ENCODE data around the gene MNS1. TPM values are rescaled to one million over a fixed set of nuclear protein-coding genes. Genes with fewer than 3 reads are reported as not detected.
"Not testable (repeated sequence)": the region's sequence is repeated elsewhere in the genome, so short reads cannot be mapped to it uniquely, and the experiment has no call there.

MNS1 gene
- total RNA-seq, 1 donor, result 2.2 TPM

GRCh38 chr15:56492791-56493555 is 28.0 kb upstream of the MNS1 start:
- H3K36me3 ChIP-seq (ENCODE audit: insufficient read depth, low read length), result no peaks in the 10 kb centered on the region
- no peaks in the 10 kb centered on the region for H3K4me1 ChIP-seq (ENCODE audit: insufficient read depth, low read length)

GRCh38 chr15:56492236-56492635 is 27.3 kb upstream of the MNS1 start:
- Histone ChIP-seq H3K36me3 (ENCODE audit: insufficient read depth, low read length) (no peaks in the 10 kb centered on the region), H2AFZ (ENCODE audit: low read length) (no peak overlapping the region), H4K20me1 (ENCODE audit: insufficient read depth, low read length) (no peaks in the 10 kb centered on the region), H3K4me3 (ENCODE audit: insufficient read depth, low read length) (no peak overlapping the region), H3K27ac (ENCODE audit: low read depth, low read length) (no peak overlapping the region), H3K4me2 (ENCODE audit: insufficient read depth, low read length) (no peak overlapping the region), H3K27me3 (ENCODE audit: insufficient read depth, low read length) (peaks cover 11% of the 10 kb centered on the region), H3K4me1 (ENCODE audit: insufficient read depth, low read length) (no peaks in the 10 kb centered on the region), H3K9me3 (ENCODE audit: low read depth, low read length) (no peaks in the 10 kb centered on the region), H3K79me2 (ENCODE audit: insufficient read depth, low read length) (no peaks in the 10 kb centered on the region)
- TF ChIP-seq CTCF (IDR thresholded peaks at IDR 0.05; ENCODE audit: extremely low read depth, low read depth, low read length), result no peak
- no peak for DNase-seq (ENCODE audit: insufficient read length, low spot score, missing footprints)

More at GRCh38 chr15:56492791-56493555, 28.0 kb upstream of the MNS1 start:
- no peak for DNase-seq (ENCODE audit: insufficient read length, low spot score, missing footprints)
- Histone ChIP-seq H4K20me1 (ENCODE audit: insufficient read depth, low read length) (no peaks in the 10 kb centered on the region), H3K27me3 (ENCODE audit: insufficient read depth, low read length) (peaks cover 4% of the 10 kb centered on the region), H3K27ac (ENCODE audit: low read depth, low read length) (no peak overlapping the region), H3K79me2 (ENCODE audit: insufficient read depth, low read length) (no peaks in the 10 kb centered on the region), H3K9me3 (ENCODE audit: low read depth, low read length) (no peaks in the 10 kb centered on the region), H3K4me2 (ENCODE audit: insufficient read depth, low read length) (no peak overlapping the region), H2AFZ (ENCODE audit: low read length) (no peak overlapping the region), H3K4me3 (ENCODE audit: insufficient read depth, low read length) (no peak overlapping the region)
- no peak for TF ChIP-seq CTCF (IDR thresholded peaks at IDR 0.05; ENCODE audit: extremely low read depth, low read depth, low read length)

- H3K9me3 ChIP-seq (ENCODE audit: low read depth, low read length), result no peaks in the 10 kb centered on the region
- no peak overlapping the region for H3K4me2 ChIP-seq (ENCODE audit: insufficient read depth, low read length)
- peak; percentile 99 for TF ChIP-seq CTCF (IDR thresholded peaks at IDR 0.05; ENCODE audit: extremely low read depth, low read depth, low read length)
- peaks cover 12% of the 10 kb centered on the region for H3K27me3 ChIP-seq (ENCODE audit: insufficient read depth, low read length)
- no peaks in the 10 kb centered on the region for H3K79me2 ChIP-seq (ENCODE audit: insufficient read depth, low read length)
- no peak overlapping the region for H3K27ac ChIP-seq (ENCODE audit: low read depth, low read length)
- no peaks in the 10 kb centered on the region for H4K20me1 ChIP-seq (ENCODE audit: insufficient read depth, low read length)
- H3K36me3 ChIP-seq (ENCODE audit: insufficient read depth, low read length), result no peaks in the 10 kb centered on the region
- H3K4me3 ChIP-seq (ENCODE audit: insufficient read depth, low read length), result no peak overlapping the region
- peak; percentile 82 for DNase-seq (ENCODE audit: insufficient read length, low spot score, missing footprints)
- no peaks in the 10 kb centered on the region for H3K4me1 ChIP-seq (ENCODE audit: insufficient read depth, low read length)
- H2AFZ ChIP-seq (ENCODE audit: low read length), result no peak overlapping the region
Measured at GRCh38 chr15:56491110-56491722, 26.3 kb upstream of the MNS1 start.

DNA sequence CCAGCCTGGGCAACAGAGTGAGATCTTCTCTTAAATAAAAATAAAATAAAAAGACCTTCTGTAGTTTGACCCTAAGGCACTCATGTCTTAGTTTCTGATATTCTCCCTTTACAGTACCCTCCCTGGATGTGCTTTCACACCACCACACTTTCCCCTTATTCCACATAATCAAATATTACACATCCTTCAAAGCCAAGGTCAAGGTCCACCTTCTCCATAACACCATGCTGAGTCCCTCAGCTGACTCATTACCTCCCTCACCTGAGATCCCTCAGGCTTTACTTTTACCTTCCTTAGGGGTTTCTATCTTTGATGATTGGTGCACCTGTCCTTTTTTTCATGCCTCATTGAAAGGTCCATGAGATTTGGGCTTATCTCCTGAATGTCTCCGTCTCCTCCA is 25.5 kb upstream of the MNS1 start:
- H3K9me3 ChIP-seq (ENCODE audit: low read depth, low read length), result no peaks in the 10 kb centered on the region
- H4K20me1 ChIP-seq (ENCODE audit: insufficient read depth, low read length), result no peaks in the 10 kb centered on the region
- DNase-seq (ENCODE audit: insufficient read length, low spot score, missing footprints), result no peak
- H3K4me3 ChIP-seq (ENCODE audit: insufficient read depth, low read length), result no peak overlapping the region
- no peaks in the 10 kb centered on the region for H3K79me2 ChIP-seq (ENCODE audit: insufficient read depth, low read length)
- H3K4me1 ChIP-seq (ENCODE audit: insufficient read depth, low read length), result no peaks in the 10 kb centered on the region
- no peaks in the 10 kb centered on the region for H3K36me3 ChIP-seq (ENCODE audit: insufficient read depth, low read length)
- no peak overlapping the region for H3K4me2 ChIP-seq (ENCODE audit: insufficient read depth, low read length)
- no peak overlapping the region for H3K27ac ChIP-seq (ENCODE audit: low read depth, low read length)
- TF ChIP-seq CTCF (IDR thresholded peaks at IDR 0.05; ENCODE audit: extremely low read depth, low read depth, low read length), result no peak
- peaks cover 11% of the 10 kb centered on the region for H3K27me3 ChIP-seq (ENCODE audit: insufficient read depth, low read length)
- no peak overlapping the region for H2AFZ ChIP-seq (ENCODE audit: low read length)

GRCh38 chr15:56486206-56486605 is 21.3 kb upstream of the MNS1 start:
- DNase-seq (ENCODE audit: insufficient read length, low spot score, missing footprints); H3K27me3 ChIP-seq (ENCODE audit: insufficient read depth, low read length); H2AFZ ChIP-seq (ENCODE audit: low read length); H3K9me3 ChIP-seq (ENCODE audit: low read depth, low read length); H3K36me3 ChIP-seq (ENCODE audit: insufficient read depth, low read length); H3K27ac ChIP-seq (ENCODE audit: low read depth, low read length); H3K4me1 ChIP-seq (ENCODE audit: insufficient read depth, low read length); H3K4me3 ChIP-seq (ENCODE audit: insufficient read depth, low read length); H4K20me1 ChIP-seq (ENCODE audit: insufficient read depth, low read length); H3K4me2 ChIP-seq (ENCODE audit: insufficient read depth, low read length); H3K79me2 ChIP-seq (ENCODE audit: insufficient read depth, low read length): not testable (repeated sequence)

DNA sequence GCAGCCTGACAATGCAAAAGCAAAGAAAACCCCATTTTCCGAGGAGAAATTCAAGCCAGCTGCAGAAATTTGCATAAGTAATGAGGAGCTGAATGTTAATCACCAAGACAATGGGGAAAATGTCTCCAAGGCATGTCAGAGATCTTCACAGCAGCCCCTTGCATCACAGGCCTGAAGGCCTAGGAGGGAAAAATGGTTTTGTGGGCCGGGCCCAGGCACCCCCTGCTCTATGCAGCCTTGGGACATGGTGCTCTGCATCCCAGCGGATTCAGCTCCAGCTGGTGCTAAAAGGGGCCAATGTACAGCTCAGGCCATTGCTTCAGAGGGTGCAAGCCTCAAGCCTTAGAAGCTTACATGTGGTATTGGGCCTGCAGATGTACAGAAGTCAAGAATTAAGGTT is 20.5 kb upstream of the MNS1 start:
- not testable (repeated sequence) for H3K4me1 ChIP-seq (ENCODE audit: insufficient read depth, low read length); H3K79me2 ChIP-seq (ENCODE audit: insufficient read depth, low read length); H3K27ac ChIP-seq (ENCODE audit: low read depth, low read length); H3K36me3 ChIP-seq (ENCODE audit: insufficient read depth, low read length); H3K4me3 ChIP-seq (ENCODE audit: insufficient read depth, low read length); H4K20me1 ChIP-seq (ENCODE audit: insufficient read depth, low read length); DNase-seq (ENCODE audit: insufficient read length, low spot score, missing footprints); H3K9me3 ChIP-seq (ENCODE audit: low read depth, low read length); H2AFZ ChIP-seq (ENCODE audit: low read length); H3K27me3 ChIP-seq (ENCODE audit: insufficient read depth, low read length); H3K4me2 ChIP-seq (ENCODE audit: insufficient read depth, low read length)
